ENCODE data around the gene HS6ST1. TPM values are rescaled to one million over a fixed set of nuclear protein-coding genes. Genes with fewer than 3 reads are reported as not detected.

HS6ST1 gene
- total and polyA plus RNA-seq, 2 donors (not counting 3 experiments of a cell fraction or from before 2014, with no cell fraction given), result 12.8 to 19.4 TPM

DNA sequence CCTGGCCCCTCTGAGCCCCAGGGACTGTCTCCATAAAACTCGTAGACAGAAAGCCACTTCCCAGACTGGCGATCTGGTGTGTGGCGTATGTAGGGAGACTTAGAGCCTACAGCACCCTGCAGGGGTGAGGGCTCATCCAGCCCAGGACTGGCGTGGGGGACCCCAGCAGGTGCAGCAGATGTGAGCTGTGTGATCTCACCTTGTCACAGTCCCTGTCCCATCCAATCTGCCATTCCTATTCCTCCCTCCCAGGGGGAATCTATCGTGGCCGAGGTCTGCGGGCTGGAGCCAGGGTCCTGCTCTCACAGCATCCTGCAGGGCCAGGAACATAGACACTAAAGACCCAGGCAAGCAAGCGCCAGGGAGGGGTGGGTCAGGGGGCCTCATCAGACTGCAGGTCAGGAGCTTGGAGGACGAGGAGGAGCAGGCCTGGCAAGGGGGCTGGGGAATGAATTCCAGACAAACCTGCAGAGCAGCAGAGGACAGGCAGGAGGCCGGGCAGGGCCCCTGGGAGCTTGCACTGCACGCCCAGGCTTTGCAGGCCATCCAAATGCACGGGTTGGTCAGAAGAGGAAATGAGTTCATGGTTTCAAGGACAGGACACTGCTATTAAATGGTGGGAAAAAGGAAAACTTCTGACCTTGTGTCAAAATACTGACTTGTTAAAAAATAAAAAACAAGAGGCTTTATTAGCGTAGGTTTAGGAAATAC lies 32.5 kb downstream of the HS6ST1 start:
- TF ChIP-seq MYC (IDR thresholded peaks at IDR 0.05; ENCODE audit: low read depth, low read length) (no peak), EZH2 (IDR thresholded peaks at IDR 0.05; ENCODE audit: borderline replicate concordance, low read depth, low read length, severe bottlenecking) (no peak), POLR2A (IDR thresholded peaks at IDR 0.05; ENCODE audit: low read depth, low read length) (no peak), POLR2AphosphoS5 (IDR thresholded peaks at IDR 0.05; ENCODE audit: insufficient read depth, low read depth, low read length) (no peak)
- TF ChIP-seq, protein P1, sequence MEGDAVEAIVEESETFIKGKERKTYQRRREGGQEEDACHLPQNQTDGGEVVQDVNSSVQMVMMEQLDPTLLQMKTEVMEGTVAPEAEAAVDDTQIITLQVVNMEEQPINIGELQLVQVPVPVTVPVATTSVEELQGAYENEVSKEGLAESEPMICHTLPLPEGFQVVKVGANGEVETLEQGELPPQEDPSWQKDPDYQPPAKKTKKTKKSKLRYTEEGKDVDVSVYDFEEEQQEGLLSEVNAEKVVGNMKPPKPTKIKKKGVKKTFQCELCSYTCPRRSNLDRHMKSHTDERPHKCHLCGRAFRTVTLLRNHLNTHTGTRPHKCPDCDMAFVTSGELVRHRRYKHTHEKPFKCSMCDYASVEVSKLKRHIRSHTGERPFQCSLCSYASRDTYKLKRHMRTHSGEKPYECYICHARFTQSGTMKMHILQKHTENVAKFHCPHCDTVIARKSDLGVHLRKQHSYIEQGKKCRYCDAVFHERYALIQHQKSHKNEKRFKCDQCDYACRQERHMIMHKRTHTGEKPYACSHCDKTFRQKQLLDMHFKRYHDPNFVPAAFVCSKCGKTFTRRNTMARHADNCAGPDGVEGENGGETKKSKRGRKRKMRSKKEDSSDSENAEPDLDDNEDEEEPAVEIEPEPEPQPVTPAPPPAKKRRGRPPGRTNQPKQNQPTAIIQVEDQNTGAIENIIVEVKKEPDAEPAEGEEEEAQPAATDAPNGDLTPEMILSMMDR (IDR thresholded peaks at IDR 0.05; ENCODE audit: extremely low read depth in 1 of 2, insufficient read depth in 1 of 2, low read depth in 1 of 2, low read length in 2 of 2), result no peak
- TF ChIP-seq, protein P2, sequence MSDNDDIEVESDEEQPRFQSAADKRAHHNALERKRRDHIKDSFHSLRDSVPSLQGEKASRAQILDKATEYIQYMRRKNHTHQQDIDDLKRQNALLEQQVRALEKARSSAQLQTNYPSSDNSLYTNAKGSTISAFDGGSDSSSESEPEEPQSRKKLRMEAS (IDR thresholded peaks at IDR 0.05; ENCODE audit: insufficient read depth, insufficient read length), result no peak
- Histone ChIP-seq H3K4me3 (replicated peaks in 1 of 3; ENCODE audit: insufficient read depth in 1 of 3, low read depth in 1 of 3, low read length in 3 of 3) (no peak overlapping the region), H3K79me2 (ENCODE audit: control insufficient read depth, insufficient read depth, low read length) (no peaks in the 10 kb centered on the region), H3K9me3 (replicated peaks; ENCODE audit: control insufficient read depth, insufficient read depth, low read length) (no peaks in the 10 kb centered on the region), H3K36me3 (ENCODE audit: control insufficient read depth in 2 of 2, extremely low read depth in 1 of 2, insufficient read depth in 2 of 2, low read length in 2 of 2) (no peaks in the 10 kb centered on the region), H2AFZ (ENCODE audit: low read depth, low read length) (no peak overlapping the region), H3K27ac (ENCODE audit: insufficient read depth, low read depth, low read length) (no peak overlapping the region), H3K4me2 (ENCODE audit: insufficient read depth, low read length) (no peak overlapping the region), H3K4me1 (ENCODE audit: control insufficient read depth, extremely low read depth, insufficient read depth, low read length) (no peaks in the 10 kb centered on the region), H3K9ac (replicated peaks; ENCODE audit: extremely low read depth, insufficient read depth, low read length) (no peak overlapping the region), H3K27me3 (ENCODE audit: control insufficient read depth in 2 of 2, insufficient read depth in 2 of 2, low read length in 2 of 2) (no peaks in the 10 kb centered on the region), H3K9me1 (replicated peaks; ENCODE audit: control insufficient read depth, extremely low read depth, insufficient read depth, low read length) (no peaks in the 10 kb centered on the region), H4K20me1 (replicated peaks; ENCODE audit: control insufficient read depth, extremely low read depth, insufficient read depth, low read length) (no peaks in the 10 kb centered on the region)
- DNase-seq (ENCODE audit: low read depth, low spot score) (peak; percentile 56), FAIRE-seq (no peak)
- dilution Hi-C loops (cut with MboI; ENCODE audit: extremely low pct_ligation_motif_present, low sequenced_read_pairs) (no loop called here), intact Hi-C loops (cut with micrococcal nuclease) (no loop called here)
- POLR2A ChIA-PET, result no interaction called here
- CTCF ChIA-PET, result no interaction called here
- no TSS peak for BruUV-seq (replicated peaks)
